Measurements from ENCODE around the gene ZNF17. TPM values are rescaled to one million over a fixed set of nuclear protein-coding genes. Genes with fewer than 3 reads are reported as not detected.
"Not testable (repeated sequence)": the region's sequence is repeated elsewhere in the genome, so short reads cannot be mapped to it uniquely, and the experiment has no call there.

The ZNF17 gene
- total and polyA plus RNA-seq, 10 donors: 1.8 to 23.0 (median 16.6) TPM

- WGBS, 5 donors: 85 to 98% (median 95%) methylated on average over 2 of the region's 2 CpGs
- H3K27ac ChIP-seq: no peak overlapping the region
These were observed 44.2 kb upstream of the ZNF17 start for GRCh38 chr19:57366776-57367175.

GRCh38 chr19:57374179-57374578 is 36.8 kb upstream of the ZNF17 start:
- H3K27me3 ChIP-seq (replicated peaks in 1 of 7): no peaks in the 10 kb centered on the region
- H3K4me3 ChIP-seq: no peak overlapping the region
- no peaks in the 10 kb centered on the region for H3K4me1 ChIP-seq
- no peak for DNase-seq
- TF ChIP-seq CTCF (IDR thresholded peaks at IDR 0.05 in 8 of 11, conservative IDR thresholded peaks at IDR 0.05 in 3 of 11) (no peak), POLR2A (IDR thresholded peaks at IDR 0.05) (no peak), POLR2AphosphoS5 (IDR thresholded peaks at IDR 0.05) (no peak)
- peaks cover 11 to 85% (median 67%) of the 10 kb centered on the region in 6 donors for H3K36me3 ChIP-seq
- intact Hi-C loops (cut with DNase I; ENCODE audit: low total_unique reads): no loop called here
- H3K27ac ChIP-seq: no peak overlapping the region
- peaks cover 10 to 68% (median 56%) of the 10 kb centered on the region in 8 donors for H3K9me3 ChIP-seq
- WGBS, 5 donors: 97 to 99% (median 98%) methylated on average over 4 to 6 of the region's 6 CpGs

More at GRCh38 chr19:57366776-57367175, 44.2 kb upstream of the ZNF17 start:
- H3K4me3 ChIP-seq: no peak overlapping the region
- H3K9me3 ChIP-seq: peaks cover 0 to 39% (median 11%) of the 10 kb centered on the region in 8 donors
- intact Hi-C loops (cut with DNase I; ENCODE audit: low total_unique reads): no loop called here
- TF ChIP-seq POLR2AphosphoS5 (IDR thresholded peaks at IDR 0.05): no peak
- TF ChIP-seq POLR2A (IDR thresholded peaks at IDR 0.05): no peak
- no peak for TF ChIP-seq CTCF (IDR thresholded peaks at IDR 0.05 in 8 of 11, conservative IDR thresholded peaks at IDR 0.05 in 3 of 11)
- H3K36me3 ChIP-seq: peaks cover 3 to 39% (median 8%) of the 10 kb centered on the region in 6 donors
- H3K27me3 ChIP-seq (replicated peaks in 1 of 7): no peaks in the 10 kb centered on the region
- peaks cover 3 to 26% (median 18%) of the 10 kb centered on the region in 6 donors for H3K4me1 ChIP-seq
- no peak for DNase-seq

GRCh38 chr19:57374647-57375046 is 36.3 kb upstream of the ZNF17 start:
- 92 to 99% (median 96%) methylated on average over 2 of the region's 2 CpGs for WGBS, 5 donors
- H3K27ac ChIP-seq; DNase-seq; intact Hi-C loops (cut with DNase I; ENCODE audit: low total_unique reads); H3K4me3 ChIP-seq; H3K4me1 ChIP-seq; H3K27me3 ChIP-seq (replicated peaks in 1 of 7): not testable (repeated sequence)
- Histone ChIP-seq H3K36me3 (peaks cover 11 to 85% (median 67%) of the 10 kb centered on the region in 6 donors), H3K9me3 (peaks cover 11 to 72% (median 61%) of the 10 kb centered on the region in 8 donors)

- Histone ChIP-seq H3K9me3 (peaks cover 13 to 87% (median 74%) of the 10 kb centered on the region in 8 donors), H3K27me3 (replicated peaks in 1 of 7) (no peaks in the 10 kb centered on the region), H3K27ac (no peak overlapping the region), H3K4me1 (no peaks in the 10 kb centered on the region), H3K4me3 (no peak overlapping the region), H3K36me3 (peaks cover 11 to 80% (median 65%) of the 10 kb centered on the region in 6 donors)
- DNase-seq: no peak
- intact Hi-C loops (cut with DNase I; ENCODE audit: low total_unique reads): no loop called here
- TF ChIP-seq POLR2AphosphoS5 (IDR thresholded peaks at IDR 0.05) (no peak), CTCF (IDR thresholded peaks at IDR 0.05 in 8 of 11, conservative IDR thresholded peaks at IDR 0.05 in 3 of 11) (no peak), POLR2A (IDR thresholded peaks at IDR 0.05) (no peak)
- 92 to 97% (median 96%) methylated on average over 6 of the region's 6 CpGs for WGBS, 5 donors
These were observed 34.8 kb upstream of the ZNF17 start for GRCh38 chr19:57376151-57376550.

All from spleen (tissue), 11 donors.